Measurements from ENCODE around the gene PDYN. TPM values are rescaled to one million over a fixed set of nuclear protein-coding genes. Genes with fewer than 3 reads are reported as not detected.
A peak's percentile ranks its signal among the peaks of the same experiment; 100 is the strongest.

The PDYN gene
- total RNA-seq, 3 donors from 2014 or later, result not detected

DNA sequence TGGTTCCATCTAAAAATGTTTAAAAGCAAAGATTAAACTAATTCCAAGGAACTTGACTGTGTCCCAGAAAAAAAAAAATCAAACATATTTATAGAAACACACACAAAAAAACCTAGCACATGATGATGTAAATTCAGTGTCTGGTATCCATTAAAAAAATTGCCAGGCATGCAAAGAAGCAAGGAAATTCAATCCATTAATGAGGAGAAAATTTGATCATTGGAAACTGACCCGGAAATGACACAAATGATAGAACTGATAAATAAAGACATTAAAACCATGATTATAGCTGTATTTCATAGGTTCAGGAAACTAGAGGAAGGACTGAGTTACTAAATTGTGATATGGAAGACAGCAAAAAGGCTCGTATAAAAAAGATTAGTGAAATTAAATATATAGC, 34.7 kb downstream of the PDYN start:
- no peak for ATAC-seq
- H3K4me1 ChIP-seq (ENCODE audit: low read depth), result no peaks in the 10 kb centered on the region
- no peak overlapping the region for H3K4me3 ChIP-seq
- intact Hi-C loops (cut with DNase I, micrococcal nuclease), result no loop called here
- H3K36me3 ChIP-seq (ENCODE audit: low read depth), result no peaks in the 10 kb centered on the region
- no peaks in the 10 kb centered on the region for H3K9me3 ChIP-seq
- no peak for DNase-seq
- TF ChIP-seq, protein P1, sequence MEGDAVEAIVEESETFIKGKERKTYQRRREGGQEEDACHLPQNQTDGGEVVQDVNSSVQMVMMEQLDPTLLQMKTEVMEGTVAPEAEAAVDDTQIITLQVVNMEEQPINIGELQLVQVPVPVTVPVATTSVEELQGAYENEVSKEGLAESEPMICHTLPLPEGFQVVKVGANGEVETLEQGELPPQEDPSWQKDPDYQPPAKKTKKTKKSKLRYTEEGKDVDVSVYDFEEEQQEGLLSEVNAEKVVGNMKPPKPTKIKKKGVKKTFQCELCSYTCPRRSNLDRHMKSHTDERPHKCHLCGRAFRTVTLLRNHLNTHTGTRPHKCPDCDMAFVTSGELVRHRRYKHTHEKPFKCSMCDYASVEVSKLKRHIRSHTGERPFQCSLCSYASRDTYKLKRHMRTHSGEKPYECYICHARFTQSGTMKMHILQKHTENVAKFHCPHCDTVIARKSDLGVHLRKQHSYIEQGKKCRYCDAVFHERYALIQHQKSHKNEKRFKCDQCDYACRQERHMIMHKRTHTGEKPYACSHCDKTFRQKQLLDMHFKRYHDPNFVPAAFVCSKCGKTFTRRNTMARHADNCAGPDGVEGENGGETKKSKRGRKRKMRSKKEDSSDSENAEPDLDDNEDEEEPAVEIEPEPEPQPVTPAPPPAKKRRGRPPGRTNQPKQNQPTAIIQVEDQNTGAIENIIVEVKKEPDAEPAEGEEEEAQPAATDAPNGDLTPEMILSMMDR (IDR thresholded peaks at IDR 0.05), result no peak

GRCh38 chr20:1958426-1958825, 35.4 kb downstream of the PDYN start:
- Histone ChIP-seq H3K4me1 (ENCODE audit: low read depth) (no peaks in the 10 kb centered on the region), H3K36me3 (ENCODE audit: low read depth) (no peaks in the 10 kb centered on the region), H3K4me3 (no peak overlapping the region), H3K9me3 (no peaks in the 10 kb centered on the region)
- intact Hi-C loops (cut with DNase I, micrococcal nuclease), result no loop called here
- TF ChIP-seq, protein P1 (IDR thresholded peaks at IDR 0.05), result no peak
- DNase-seq, result no peak
- ATAC-seq, result no peak

DNA sequence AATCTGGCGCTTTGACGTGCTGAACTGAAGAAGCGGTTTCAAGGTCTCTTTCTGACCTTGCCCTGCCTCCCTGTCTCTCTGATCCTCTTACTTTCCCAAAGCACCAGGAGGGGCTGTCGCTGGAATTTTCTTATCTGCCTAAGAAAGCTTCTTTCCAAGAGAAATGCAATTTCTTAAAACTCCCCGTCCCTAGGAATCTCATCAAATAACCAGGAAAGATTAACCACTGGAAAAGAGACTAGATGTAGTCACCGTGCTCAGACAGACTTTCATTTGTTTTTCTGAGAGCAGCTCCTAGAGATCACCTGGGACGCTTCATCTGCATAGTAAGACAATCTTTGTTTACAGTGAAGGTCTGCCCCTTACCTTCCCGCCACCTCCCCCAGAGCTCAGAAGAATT, 38.6 kb downstream of the PDYN start:
- DNase-seq (no peak), ATAC-seq (no peak)
- TF ChIP-seq, protein P1 (IDR thresholded peaks at IDR 0.05), result no peak
- H3K9me3 ChIP-seq, result no peaks in the 10 kb centered on the region
- H3K36me3 ChIP-seq (ENCODE audit: low read depth), result no peaks in the 10 kb centered on the region
- no peaks in the 10 kb centered on the region for H3K4me1 ChIP-seq (ENCODE audit: low read depth)
- intact Hi-C loops (cut with DNase I, micrococcal nuclease), result no loop called here
- no peak overlapping the region for H3K4me3 ChIP-seq

DNA sequence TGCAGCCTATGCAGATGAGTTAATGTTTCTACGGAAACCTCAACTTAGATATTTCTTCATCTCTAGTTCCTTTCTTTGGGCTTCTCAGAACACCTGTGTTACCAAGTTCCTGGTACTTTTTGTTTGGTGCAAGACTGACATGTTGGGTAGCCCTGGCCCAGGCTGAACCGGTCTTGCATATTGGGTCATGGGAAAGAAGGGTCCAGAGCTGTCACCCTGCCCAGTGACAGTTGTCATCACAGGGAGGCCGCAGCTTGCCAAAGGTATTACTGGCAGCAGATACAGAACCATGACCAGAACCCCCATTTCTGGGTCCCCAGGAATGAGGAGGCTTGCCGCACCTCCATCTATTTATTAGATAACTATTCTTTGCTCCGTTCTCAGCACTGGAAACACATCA, 40.2 kb downstream of the PDYN start:
- ATAC-seq, result peak; percentile 26
- DNase-seq, result no peak

GRCh38 chr20:1952737-1953530, 40.9 kb downstream of the PDYN start:
- H3K9me3 ChIP-seq, result no peaks in the 10 kb centered on the region
- intact Hi-C loops (cut with DNase I, micrococcal nuclease), result no loop called here
- no peaks in the 10 kb centered on the region for H3K36me3 ChIP-seq (ENCODE audit: low read depth)
- TF ChIP-seq, protein P1 (IDR thresholded peaks at IDR 0.05), result no peak
- DNase-seq (no peak), ATAC-seq (peak; percentile 58)
- no peak overlapping the region for H3K4me3 ChIP-seq
- H3K4me1 ChIP-seq (ENCODE audit: low read depth), result no peaks in the 10 kb centered on the region

More for the DNA sequence above, 40.2 kb downstream of the PDYN start:
- H3K4me3 ChIP-seq, result no peak overlapping the region
- H3K4me1 ChIP-seq (ENCODE audit: low read depth), result no peaks in the 10 kb centered on the region
- intact Hi-C loops (cut with DNase I, micrococcal nuclease), result no loop called here
- no peaks in the 10 kb centered on the region for H3K36me3 ChIP-seq (ENCODE audit: low read depth)
- TF ChIP-seq, protein P1 (IDR thresholded peaks at IDR 0.05), result no peak
- H3K9me3 ChIP-seq, result no peaks in the 10 kb centered on the region

All from mucosa of descending colon (tissue), 3 donors.